RKO (cell line): ENCODE data around the gene DBN1.

Experiments
- DNase-seq: peaks from one replicate; pipeline ENCODE4 v3.0.0-alpha.2; 2016; ENCODE audit warnings: low spot score

Gene DBN1

DNA sequence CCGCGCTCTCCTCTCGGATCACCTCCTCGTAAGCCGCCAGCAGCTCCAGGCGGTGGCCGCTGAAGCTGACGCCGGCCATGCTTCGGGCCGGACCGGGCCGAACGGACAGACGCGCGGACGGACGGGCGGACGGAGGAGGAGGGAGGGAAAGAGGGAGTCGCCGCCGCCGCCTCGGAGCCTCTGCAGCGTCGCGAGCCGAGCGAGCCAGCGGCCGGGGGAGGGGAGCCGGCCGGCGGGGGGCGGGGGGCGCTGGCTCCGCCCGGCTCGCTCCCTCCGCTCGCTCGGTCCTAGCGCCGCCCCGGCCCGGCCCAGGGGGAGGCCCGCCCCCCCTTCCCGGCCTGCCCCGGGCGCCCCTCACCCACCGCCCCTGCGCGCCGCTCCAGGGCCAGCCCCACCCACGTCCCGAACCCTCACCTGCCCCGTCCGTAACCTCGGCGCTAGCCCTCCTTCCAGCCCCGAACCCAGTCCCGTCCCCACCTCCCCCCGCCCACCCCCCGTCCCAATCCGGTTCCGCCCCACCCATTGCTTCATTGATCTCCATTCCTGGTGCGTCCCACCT, at the start of gene DBN1:
Gene DBN1 (minus strand): TSS at position 192 of the 559 bp plus-strand sequence. CDS start 113 bp downstream, at position 79.
- DNase-seq = peak; percentile 61

DNA sequence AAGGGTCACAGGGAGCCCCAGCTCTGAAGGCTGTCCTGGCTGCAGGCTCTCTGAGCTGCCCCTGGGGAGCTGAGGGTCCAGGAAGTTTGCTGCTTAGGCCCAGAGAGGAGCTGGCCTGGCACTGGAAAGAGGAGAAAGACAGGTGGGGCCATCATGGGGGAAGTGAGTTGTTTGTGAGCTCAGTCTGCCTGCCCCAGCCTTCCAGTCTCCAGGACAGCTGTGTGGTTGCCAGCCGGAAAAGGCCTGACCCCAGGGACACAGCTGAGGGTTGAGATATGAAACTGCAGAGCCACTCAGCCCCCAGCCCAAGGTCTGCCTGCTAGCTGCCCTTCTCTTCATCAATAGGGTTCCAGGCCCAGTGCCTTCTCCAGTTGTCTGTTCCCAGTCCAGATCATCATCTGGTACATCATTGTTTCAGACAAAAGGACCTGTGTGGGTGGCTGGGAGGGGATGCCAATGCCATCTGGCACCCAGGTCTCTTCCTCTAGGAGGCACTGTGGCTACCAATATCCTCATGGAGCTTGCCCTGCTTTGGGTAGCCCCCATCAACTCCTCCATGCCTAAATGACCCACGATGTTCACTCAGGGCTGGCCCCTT, 47.6 kb upstream of the DBN1 start:
- no peak for DNase-seq

DNA sequence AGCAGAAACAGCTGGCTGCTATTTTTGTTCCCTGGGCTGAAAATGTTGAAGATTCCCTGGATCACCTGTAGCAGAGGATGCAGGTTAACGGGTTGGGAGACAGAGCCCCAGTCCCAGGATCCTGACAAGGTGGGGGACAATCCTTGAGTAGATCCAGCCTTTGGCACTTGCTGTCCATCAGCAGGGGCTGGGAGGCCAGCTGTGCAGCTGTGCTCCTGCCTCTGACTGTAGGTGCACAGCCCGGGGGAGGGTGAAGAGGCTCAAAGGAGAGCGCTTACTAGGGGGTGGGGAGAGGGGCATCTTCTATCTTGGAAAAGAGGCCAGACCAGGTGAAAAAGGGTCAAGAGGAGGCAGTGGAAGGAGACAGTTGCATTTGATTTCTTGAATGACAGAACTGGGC, 46.8 kb upstream of the DBN1 start:
- DNase-seq = no peak

DNA sequence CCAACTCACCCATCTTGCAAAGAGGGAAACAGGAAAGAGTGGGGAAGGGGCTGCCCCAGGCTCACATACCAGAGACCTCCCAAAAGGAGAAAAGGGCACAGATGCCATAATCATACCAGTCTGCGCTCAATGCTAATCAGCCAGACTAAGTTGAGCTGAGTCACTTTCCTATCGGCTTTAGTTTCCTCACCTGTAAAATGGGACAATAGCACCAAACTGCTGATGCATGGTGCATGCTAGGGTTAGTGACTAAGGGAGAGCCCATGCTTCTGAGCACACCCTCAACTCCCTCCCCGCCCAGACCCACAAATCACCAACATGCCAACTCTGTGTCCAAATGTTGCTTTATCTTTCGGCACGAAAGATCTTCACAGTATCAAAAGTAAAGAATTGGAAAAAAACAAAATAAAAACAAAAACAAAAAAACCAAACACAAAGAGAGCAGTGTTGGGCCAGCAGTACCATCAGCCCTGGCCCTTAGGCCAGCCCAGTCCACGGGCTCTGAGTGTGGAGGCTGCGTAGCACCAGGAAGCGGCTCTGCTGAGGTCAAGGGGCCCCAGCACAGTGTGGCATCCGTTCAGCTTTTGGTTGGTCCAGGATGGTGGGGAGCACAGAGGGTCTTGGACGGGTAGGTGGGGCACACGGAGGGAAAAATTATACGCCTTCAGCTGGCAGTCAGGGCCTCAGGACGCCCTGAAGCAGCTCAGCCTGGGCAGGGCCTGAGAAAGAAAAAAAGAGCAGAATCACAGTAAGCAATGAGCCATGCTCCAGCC, 46.2 kb upstream of the DBN1 start:
- no peak for DNase-seq

DNA sequence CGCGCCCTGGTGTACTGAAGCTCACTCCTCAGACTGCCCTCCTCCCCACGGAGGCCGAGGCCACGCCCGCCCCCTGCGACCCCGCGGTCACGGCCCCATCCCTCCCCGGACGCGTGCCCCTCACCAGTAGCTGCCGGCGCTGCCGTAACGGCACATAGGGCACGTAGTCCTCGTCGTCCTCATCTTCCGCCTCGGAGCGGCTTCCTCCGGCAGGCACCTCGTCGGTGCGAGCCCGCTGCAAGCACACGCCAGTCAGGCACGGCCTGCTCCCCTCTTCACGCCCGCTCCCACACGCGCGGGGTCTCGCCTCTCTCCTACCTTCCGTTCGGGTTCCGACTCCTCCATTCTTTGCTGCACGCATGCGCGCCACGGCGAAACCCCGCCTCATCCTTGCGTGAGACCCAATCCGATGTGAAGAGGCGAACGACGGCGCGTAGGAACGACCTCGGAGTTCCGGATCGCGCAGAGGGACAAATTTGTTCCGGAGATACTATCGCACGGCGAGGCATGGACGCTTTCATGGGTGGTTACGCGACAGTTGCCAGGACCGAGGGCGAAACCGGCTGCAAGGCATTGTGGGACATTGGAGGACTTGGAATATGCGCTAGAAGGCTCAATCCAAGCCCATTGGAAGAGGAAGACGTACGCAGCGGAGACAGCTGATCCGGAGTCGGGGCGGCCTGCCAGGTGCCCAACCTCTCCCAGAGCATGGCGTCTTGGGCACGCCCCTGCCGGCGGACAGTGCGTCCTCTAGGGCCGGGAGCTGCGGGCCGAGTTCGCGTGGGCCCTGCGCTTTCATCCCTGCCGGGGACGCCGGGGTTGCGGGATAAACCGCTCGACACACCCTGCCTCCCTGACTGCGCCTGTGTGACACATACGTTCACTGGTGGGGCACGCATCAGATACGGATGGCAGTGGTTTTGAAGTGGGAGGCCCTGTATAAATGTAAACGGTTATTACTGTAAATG, 43.5 kb upstream of the DBN1 start, which contains the start of gene DDX41:
Gene DDX41 (minus strand): TSS at position 361 of the 968 bp plus-strand sequence. CDS start 16 bp downstream, at position 345.
- peak; percentile 99 for DNase-seq

DNA sequence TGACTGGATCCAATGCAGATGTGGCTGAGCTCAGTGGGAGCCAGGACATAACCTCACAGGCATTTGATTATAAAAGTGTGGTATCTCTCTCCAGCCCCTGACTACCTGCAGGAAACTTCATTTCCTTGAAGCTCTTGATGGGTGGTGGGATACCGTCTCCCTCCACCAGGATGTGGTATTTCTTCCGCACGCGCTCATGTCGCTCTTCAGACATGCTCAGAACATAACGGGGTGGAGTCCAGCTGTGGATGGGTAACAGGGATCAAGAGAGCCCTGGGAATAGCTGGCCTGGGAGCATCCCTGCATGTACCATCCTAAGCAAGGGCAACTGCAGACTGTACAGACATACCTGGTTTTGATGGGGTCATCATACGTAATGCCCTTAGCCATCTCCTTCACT, 42.1 kb upstream of the DBN1 start:
- DNase-seq = no peak

DNA sequence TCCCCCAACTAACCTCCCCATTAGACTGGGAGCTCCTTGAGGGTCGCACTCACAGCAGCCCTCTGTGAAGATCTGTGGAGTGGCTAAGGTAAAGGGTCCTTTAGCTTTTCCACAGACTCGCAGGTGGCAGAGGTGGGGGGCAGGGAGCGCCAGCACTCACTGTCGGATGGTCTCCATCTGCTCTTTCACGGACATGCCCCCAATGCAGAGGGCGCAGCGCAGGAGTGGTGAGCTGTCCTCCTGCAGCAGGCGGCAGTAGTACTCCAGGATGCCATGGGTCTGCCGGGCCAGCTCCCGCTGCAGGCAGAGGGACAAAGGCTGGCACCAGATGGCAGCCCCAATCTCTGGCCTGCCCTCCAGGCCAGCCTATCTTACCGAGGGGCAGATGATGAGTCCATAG, 41.1 kb upstream of the DBN1 start:
- DNase-seq = no peak

DNA sequence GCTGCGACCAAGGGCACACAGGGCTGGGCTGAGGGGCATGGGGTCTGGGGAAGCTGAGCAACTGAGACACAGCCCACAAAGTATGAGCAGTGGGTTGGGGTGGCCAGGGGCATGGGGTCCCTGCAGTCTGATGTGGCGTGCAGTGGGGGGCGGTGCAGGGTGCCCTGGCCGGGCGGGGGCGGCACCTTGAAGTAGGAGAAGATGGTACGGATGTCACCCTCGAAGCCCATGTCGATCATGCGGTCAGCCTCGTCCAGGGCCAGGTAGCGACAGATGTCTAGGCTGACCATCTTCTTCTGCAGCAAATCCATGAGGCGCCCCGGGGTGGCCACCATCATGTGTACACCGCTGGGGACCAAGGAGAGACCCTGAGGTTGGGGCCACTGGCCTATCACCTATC, 40.1 kb upstream of the DBN1 start:
- no peak for DNase-seq

DNA sequence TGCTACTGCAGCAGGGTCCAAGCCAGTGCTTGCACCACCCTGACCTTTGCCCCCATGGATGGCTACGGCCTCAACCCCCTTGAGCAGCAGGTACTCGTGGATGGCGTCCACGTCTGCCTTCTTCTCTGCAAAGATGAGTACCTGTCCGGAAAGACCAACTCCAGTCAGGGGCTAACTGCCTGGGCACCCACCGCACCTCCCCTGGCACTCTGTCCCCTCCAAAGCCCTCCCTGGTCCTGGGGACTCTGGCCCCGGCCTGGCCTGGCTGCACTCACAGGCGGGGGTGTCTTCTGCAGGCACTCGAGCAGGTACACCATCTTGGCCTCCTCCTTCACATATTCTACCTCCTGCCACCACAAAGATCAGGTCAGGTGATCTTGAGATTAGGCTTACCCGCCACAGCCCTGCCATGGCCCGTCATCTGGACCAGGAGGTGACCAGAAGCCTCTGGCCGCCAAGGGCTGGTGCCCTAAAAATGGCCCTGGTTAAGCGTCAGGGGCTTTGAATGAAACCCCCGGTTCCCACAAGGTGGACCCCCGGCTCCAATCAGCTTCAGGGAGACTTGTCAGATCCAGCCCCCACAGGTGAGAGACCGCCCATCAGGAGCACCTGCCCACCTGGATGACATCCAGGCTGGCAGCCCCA, 39.4 kb upstream of the DBN1 start:
- DNase-seq = no peak

DNA sequence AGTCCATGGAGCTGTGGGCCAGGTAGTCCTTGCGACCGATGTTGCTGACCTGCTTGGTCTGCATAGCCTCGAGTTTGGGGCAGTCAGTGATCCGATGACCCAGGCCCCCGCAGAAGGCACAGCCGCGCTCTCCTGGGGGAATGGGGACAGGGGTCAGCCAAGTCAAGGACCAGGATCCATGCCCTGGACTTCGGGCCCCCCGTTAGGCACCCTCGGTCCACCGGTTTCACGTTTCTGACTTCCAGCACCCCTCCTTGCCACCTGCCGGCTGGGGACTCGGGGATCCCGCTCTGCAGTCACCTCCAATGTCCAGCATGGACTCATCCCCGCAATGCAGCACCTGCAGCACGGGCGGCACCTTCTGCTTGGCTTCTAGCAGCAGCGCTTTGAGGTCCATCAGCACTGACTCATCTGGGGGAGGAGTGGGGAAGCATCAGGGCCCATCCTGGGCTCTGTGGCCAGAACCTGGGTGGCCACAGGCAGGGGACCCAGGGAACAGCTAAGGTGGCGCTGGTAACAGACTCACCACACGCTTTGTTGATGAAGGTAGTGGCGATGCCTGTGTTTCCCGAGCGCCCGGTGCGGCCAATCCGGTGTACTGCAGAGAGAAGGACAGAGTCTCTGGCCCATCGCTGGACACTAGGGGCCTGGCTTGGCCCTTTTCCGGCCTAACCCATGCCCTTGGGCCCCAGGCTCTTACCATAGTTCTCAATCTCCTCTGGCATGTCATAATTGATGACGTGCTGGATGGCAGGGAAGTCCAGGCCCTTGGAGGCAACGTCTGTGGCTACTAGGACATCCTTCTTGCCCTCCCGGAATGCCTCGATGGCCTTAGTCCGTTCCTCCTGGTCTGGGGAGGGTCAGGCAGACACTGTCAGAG, 38.6 kb upstream of the DBN1 start:
- no peak for DNase-seq

DNA sequence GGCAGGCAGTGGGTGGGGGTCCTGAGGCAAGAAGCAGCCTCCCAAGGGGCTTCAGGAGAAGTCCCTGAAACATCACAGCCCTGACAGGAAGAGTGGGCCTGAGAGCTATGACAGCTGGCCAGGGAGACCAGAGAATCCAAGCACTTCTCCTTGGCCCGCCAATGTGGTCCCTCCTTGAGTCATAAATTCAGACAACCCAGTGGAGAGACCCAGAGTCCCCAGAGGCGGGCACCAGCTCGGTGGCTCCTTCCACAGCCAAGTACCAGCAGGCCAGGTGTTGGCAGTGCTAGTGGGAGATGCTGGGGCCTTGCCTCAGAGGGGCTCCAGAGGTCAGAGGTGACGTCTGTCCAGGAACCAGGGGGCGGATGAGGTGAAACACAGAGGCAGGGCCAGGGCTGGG, 37.7 kb upstream of the DBN1 start:
- no peak for DNase-seq

DNA sequence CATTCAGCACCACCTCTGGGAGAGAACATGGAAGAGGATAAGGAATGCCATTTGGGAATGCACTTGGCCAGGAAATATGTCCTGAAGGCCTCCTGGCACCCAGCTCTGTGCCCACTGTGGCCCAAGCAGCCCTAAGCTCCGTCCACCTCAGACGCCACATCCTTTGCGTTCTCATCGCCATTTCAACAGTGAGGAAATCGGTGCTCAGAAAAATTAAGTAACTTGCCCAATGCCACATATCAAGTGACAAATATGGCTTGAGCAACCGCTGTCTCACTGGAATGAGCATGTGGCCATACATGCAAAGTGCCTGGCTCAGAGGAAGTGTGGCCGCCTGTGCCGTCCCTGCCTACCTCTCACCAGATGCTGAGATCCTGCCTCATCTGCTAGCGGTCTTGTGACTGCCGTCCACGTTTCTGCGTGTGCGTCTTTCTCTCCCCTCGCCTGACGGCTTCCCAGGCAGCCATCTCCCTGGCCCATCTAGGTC, 37.2 kb upstream of the DBN1 start:
- no peak for DNase-seq

DNA sequence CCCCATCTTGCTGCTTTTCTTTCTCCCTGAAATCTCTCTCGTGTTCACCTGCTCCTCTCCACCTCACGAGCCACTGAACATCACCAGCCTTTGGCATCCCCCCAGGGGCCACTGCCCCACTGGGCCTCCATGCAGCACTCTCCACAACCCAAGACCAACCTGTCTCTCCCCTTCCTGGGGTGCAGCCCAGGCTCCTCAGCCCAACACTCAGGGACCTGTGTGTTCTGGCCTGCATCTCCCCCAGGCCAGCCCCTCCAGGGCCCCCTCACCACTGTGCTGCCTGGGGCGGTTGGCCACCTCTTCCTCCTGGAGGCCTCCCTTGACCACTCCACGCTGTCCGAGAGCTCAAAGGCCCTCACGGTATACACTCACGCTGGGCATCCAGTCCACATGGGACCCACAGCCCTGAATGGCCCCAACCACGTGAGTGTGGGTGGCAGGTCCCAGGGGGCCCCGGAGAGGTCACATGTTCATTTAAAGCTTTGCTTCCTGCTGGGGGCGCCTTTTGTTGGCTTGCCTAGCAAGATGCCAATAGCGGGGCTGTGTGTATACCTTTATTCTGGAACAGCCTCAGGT, 36.6 kb upstream of the DBN1 start:
- DNase-seq = no peak

DNA sequence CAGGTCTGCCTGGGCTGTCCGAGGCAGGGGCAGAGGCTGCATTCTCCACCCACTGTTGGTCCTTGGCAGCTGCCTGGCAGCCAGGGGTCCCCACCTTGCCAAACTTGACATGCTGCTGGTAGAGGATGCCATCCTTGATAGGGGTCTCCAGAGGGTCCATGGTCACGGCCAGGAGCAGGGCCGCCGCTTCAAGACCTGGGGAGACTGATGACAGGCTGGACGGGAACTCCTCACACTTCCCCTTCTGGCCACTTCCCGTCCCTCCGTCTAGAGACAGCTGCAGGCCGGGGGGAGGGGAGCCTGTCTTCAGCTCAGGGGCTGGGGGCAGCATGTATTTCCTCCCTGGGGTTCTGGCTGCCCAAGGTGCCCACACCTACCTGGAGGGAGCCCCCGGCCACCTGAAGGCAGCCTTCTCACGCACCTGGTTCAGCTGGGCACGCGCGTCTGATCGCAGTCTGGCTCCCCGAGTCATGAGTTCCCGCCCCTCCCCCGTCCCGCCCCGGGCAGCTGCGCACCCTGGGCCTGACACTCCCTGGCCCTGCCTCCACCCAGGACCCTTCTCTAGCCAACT, 36.0 kb upstream of the DBN1 start, which contains the start of gene DOK3:
Gene DOK3 (minus strand): TSS at position 446 of the 571 bp plus-strand sequence. CDS start 286 bp downstream, at position 160.
- DNase-seq = no peak

DNA sequence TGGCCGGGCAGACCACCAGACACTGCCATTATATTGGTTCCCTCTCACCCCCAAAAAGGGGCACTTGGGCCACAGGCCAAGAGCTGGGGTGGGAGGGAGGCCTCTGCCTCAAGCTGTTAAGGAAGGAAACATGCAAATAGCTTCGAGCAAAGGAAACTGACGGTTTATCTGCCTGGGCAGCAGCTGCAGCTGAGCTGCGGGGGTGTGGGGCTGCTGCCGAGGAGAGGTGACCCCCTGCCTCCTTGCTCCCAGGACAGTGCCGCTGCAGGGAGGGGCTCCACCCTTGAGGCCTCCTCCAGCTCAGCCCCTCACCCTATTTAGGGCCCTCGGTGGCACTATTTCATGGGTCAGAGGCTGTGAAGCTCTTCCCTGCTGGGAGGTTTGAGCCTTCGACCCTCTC, 35.4 kb upstream of the DBN1 start:
- no peak for DNase-seq

DNA sequence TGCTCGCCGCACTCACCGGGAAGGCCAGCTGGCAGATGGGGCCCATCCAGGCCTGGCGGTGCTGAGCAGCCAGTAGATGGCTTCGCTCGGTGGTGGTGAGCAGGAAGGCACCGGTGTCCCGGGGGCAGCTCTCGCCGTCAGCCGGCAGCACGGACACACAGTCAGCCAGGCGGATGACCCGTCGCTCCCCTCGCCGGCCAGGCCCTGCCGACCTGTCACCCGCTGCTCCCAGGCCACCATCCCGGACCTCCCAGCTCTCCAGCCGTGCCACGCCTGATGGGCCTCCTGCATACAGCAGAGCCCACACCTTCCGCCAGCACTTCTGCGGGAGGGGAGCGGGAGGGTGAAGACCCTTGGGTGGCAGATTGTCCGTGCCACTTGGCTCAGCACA, 34.8 kb upstream of the DBN1 start:
- DNase-seq = no peak

DNA sequence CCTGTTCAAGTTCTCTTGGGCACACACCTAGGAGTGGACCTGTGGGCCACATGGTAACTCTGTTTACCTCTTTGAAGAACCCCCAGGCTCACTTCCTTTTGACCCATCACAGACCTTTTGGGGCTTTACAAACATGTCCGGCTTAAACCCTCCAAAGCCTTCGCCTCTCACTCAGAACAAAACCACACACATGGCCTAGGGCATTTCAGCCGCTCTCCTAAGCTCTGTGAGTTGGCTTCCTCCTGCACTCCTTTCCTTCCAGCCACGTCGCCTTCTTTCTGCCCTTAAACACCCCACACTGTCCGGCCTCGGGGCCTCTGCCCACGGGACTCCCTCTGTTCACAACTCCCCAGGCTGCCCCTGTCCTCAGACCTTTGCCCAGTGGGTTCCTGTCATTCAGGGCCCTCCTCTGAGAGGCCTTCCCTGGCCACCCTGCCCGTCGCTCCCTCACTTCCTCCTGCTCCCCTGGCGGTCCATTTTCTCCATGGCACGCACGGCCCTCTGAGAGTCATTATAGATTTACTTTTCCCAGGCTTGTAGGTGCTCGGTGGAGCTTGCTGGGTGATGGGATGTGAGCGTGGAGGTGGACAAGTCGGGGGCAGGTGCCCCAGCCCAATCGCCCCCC, 34.3 kb upstream of the DBN1 start:
- no peak for DNase-seq

DNA sequence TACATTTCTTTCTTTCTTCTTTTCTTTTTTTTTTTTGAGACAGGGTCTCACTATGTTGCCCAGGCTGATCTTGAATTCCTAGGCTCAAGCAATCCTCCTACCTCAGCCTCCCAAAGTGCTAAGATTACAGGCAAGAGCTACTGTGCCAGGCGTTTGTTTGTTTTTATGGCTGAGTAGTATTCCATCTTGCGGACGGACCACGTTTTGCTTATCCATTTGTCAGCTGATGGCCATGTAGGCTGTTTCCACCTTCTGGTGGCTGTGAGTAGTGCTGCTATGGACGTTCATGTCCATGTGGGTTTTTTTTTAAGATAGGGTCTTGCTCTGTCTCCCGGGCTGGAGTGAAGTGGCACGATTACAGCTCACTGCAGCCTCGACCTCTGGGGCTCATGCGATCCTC, 33.7 kb upstream of the DBN1 start:
- DNase-seq = peak; percentile 56

DNA sequence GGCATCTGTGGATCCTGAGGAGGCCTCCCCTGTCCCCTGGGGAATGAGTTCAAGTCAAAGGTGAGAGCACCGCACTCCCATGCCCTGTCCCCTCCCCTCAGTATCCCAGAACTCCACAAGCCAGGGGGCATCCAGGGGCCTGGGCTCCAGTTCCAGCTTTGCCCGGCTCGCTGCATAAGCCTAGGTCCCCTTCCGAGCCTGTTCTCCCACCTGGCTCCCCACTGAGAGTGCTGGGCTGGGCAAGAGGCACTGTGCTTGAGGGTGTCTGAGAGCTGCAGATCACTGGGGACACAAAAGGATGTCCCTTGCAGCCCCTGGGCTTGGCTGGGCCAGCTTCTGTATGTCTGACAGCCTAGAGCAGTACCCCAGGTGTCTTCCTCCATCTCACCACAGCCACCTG, 31.6 kb upstream of the DBN1 start:
- DNase-seq = no peak
